ENCODE measurements around the gene GALNT10.

Gene GALNT10

DNA sequence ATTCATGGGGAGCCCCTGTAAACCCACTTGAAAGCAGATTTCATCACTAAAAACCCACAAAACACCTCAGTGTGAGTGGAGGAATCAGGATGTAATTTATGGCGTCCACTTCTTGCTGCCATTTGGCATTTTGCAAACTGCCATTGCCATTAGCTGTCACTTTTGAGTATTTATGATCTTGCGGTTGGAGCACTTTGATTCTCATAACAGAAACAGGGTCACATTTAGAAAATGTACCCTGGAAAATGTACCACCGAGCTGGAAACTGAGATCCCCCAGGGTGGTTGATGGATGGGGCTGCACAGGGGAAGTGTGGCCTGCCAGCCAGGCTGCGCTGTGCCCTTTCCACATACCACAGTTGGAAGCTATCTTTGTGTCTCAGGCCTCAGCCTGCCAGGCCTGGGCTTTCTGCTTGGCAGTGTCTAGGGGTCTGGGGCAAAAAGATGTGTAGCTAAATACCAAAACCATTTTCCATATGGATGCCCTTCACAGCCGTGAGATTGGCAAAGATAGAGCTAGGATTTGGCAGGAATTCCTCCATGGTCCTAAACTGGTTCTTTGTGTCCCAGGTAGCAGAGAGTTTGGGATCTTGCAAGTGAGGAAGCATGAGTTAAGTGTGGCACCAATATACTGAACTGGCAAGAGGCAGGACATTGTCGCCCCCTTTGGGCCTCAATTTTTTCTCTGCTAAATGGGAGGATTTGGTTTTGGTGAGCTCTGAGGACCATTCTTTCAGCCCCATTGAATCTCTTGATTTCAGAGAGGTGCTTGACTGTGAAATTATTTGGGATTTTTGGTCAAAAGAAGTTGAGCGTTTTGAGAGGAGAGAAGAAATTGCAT lies 46.2 kb downstream of the GALNT10 start:
- DNase-seq (ENCODE audit: low read depth), result no peak

DNA sequence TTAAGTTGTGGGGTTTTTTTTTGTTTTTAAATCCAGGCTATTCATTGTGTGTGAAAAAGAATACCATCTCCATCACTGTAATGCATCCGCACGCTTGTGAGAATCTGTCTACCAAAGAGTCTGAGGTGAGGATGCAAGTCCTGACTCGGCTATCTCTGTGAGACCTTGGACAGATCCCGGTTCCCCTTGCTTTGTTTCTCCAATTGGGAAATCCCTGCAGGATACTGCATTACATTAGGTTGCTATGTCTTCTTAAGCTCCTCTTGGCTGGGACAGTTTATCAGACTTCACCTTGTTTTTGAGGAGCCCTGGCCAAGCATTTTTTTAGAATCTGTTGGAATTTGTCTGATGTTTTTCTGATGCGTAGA lies 46.8 kb downstream of the GALNT10 start:
- DNase-seq (ENCODE audit: low read depth), result no peak

DNA sequence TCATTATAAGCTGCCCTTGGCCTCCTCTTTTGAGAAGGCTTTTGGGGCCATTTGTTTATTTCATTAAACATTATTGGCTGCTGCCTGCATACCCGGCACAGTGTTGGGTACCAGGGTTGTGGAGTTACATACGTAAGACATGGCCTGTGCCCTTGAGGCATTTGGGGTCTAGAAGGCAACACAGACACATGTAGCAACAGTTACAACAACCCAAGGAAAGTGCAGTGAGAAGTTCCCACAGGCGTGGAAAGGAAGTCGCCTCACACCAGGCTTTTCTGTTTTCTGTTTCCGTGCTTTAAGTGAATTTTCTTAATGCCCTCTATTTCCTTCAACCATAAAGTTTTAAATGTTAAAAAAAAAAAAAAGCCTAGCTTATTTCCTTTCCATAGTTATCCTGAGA lies 47.4 kb downstream of the GALNT10 start:
- DNase-seq (ENCODE audit: low read depth), result no peak

DNA sequence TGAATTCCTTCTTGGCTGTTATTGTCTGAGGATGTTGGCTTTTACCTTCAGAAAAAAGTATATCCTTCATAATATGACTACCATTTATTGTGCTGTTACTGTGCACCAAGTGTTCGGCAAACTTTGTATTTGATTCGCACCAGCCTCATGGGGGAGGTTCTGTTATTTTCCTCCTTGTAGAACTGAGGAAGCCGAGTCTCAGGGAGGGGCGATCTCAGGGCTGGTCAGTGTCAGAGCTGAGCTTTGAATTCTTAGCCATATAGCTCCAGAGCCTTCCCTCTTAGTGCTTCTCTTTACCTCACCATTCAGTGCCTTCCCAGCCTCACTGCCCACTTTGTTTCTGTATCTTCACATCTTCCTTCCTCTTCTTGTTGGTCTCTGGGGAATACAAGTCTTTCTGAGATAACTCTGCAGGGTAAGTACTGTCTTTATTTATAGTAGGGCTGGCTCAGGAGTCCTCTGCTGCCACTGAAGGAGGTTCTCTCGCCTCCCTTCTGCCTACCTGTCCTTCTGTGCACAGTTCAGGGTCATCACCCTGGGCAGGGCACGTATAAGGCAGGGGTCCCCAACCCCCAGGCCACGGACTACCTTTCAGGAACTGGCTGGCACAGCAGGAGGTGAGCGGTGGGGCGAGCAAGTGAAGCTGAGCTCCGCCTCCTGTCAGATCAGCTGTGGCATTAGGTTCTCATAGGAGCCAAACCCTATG lies 48.4 kb downstream of the GALNT10 start:
- no peak for DNase-seq (ENCODE audit: low read depth)

DNA sequence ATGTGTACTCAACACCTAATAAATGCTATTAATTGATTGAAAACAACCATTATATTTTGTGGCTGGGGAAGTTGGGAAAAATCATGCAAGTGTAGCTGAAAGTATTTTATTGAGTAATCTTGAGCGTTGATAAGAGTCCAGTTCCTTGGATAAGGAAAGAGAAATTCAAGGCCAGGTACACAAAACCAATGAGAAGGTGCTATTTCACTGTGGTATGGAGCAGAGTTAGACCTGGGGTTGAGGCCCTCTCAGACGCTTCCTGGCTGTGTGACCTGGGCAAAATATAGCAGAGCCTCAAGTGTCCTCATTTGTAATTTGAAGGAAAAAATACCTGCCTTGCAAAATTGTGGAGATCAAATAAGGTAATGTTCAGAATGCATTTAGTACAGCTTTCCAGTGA lies 50.1 kb downstream of the GALNT10 start:
- no peak for DNase-seq (ENCODE audit: low read depth)

DNA sequence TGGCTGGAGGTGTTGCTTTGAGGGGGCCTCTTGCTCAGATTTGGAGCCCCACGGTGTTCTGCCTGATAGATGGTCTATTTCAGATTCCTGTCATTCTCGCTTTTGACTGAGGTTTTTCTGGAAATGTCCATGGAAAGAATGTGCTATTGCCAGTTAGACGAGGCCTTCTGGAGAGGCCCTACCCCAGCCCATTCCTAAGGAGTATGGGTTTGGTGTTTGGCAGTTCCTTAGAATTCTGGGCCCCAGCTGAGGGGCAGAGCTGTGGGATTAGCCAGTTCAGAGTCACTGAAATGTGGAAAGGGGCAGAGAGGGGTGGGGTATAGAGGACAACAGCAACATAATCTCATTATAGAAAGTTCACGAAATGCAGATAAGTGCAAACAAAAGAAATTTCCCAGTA lies 50.5 kb downstream of the GALNT10 start:
- no peak for DNase-seq (ENCODE audit: low read depth)

DNA sequence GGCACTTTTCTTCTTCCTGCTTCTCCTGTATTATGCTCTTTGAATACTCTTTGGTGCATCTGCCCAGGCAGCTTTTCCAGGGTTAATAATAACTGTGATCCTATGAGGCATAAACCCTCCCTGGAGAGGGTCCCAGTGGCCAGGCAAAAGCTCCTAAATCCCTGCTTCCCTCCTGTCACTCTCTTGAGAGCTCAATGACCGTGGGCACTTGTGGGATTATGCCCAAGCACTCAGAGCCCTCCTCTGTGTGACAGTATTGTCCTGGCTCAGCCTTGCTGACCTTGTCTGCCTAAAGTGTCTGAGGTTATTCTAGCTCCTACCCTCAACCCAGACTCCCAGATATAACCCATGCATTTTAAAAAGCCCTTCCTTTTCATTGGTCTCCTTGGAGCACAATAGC lies 51.9 kb downstream of the GALNT10 start:
- no peak for DNase-seq (ENCODE audit: low read depth)

DNA sequence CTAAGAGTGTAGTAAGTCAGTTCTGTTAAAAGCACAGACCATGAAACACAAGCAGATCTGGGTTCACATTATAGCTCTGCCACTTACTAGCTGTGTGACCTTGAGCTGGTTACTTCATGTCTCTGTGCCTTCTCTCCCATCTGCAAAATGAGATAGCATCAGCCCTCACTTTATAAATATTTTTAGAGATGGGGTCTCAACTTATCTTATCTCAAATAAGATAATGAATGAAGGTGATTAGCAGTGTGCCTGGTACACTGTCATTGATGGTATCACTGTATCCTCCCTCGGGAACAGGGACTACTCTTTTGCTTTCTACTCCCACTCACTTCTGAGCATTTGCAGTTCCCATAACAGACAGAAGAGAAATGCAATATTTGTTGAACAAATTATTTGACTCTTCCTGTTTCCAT lies 52.4 kb downstream of the GALNT10 start:
- no peak for DNase-seq (ENCODE audit: low read depth)

DNA sequence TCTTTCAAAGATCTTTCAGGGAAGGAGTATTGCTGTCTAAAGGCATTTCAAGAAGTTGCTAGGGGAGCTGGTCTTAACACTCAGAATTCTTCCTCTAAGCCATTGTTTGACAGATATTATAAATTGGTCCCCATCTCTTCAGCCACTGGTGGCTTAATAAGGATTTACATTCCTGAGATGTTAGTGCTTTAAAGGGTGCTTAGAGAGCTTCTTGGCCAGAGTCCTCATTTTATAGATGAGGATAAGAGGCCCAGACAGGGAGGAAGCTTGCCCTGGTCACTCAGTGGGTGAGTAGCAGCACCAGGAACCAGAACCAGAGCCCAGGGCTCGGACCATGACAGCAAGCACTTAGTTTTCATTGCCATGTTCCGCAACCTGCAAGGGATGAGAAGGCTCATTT lies 53.2 kb downstream of the GALNT10 start:
- no peak for DNase-seq (ENCODE audit: low read depth)

DNA sequence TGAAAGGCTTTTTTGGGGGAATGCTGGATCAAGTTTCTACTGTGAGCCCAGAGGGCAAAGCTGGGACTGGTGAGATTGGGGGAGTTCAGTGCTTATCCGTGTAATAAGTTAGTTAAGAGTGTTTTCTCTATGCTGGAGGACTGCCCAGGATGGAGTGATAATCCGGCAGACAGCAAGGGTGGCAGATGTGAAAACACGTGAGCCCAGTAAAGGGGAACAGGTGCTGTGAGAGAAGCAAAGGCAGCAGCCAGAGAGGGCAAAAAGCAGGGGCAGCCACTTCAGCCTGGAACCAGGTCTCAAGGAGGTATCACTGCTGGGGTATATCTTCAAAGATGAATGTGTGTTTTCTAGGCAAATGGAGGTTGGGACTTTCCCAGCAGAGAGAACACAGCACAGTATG lies 53.9 kb downstream of the GALNT10 start:
- no peak for DNase-seq (ENCODE audit: low read depth)

DNA sequence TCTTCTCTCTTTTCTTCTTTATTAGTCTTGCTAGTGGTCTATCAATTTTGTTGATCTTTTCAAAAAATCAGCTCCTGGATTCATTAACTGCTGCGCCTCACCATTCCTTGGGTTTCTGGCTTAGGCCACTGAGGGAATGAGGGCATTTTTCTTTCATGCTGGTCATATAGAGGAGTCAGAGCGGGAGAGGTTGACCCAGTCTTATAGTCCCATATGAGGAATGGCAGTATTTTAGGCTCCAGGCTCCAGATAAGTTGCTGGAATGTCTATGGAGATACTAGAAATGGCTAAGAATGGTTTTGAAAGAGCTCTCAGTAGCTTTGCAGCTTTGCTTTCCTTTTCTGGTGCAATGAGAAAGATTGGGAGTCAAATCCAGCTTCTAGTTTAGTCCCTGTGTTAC lies 58.2 kb downstream of the GALNT10 start:
- DNase-seq (ENCODE audit: low read depth), result no peak

DNA sequence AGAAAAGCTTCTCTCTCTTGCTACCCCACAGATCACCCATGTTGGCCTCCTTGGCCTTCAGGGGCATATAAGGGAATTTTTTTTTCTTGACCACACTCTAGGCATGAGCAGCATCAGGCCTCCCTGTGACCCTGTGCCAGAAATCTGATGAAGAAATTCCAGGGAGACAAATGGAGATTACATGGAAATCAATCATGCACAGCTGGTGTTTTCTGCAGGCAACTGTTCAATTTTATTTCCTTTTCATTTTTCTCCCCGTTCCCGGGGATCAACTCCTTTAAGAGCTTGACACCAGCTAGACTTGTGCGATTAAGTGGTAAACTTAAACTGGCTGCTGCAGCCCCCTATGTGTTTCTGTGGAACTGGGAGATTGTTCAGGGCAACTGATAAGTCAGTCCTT lies 59.3 kb downstream of the GALNT10 start:
- DNase-seq (ENCODE audit: low read depth), result no peak

DNA sequence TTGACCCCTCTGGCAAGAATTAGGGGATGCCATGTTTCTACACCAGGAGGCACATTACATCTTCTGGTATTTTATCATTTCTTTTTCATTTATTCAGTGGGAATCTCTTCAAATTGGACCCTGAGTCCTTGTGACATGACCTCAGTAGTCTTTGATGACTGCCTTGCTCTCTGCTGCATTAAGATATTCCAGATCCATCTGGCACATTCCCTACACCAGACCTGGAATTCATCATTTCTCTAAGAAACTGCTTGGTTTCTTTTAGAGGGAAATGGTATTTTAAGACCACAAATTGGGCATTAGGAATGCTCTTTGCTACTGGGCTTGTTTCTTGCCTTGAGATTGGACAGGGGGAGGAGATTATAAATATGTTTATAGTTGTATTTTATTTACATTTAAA lies 61.0 kb downstream of the GALNT10 start:
- DNase-seq (ENCODE audit: low read depth), result no peak

DNA sequence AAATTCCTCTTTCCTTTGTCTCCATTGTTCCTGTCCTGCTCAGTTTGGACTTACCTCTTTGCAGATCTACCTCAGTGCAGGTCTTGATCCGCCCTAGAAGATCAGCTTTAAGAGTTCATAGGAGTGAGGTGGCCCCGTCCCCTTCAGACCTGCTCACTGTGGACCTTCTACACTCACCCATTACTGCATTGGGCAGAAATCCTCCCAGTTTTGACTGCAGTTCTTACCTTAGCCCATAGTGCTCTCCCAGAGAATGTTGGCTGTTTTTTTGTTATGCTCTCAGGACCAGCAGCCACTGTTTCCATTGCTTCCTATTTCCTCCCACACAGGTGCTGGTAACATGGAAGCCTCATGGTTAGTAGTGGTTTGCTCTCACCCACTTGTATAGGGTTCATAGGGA lies 63.3 kb downstream of the GALNT10 start:
- DNase-seq (ENCODE audit: low read depth), result no peak

DNA sequence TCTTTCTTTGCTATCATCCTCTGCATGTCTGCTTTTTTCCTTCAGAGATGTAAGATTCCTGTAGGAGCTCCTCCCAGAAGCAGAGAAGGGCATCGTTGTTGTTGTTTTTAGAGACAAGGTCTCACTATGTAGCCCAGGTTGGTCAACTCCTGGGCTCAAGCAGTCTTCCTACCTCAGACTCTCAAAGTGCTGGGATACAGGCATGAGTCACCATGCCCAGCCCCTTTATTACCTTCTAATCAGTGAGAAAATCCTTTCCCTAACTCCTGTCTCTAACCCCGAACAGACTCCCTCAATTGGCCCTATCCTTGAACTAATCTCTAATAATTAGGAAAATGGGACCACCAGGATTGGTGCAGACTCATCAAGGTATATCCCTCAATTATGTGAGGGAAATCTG lies 64.4 kb downstream of the GALNT10 start:
- no peak for DNase-seq (ENCODE audit: low read depth)

DNA sequence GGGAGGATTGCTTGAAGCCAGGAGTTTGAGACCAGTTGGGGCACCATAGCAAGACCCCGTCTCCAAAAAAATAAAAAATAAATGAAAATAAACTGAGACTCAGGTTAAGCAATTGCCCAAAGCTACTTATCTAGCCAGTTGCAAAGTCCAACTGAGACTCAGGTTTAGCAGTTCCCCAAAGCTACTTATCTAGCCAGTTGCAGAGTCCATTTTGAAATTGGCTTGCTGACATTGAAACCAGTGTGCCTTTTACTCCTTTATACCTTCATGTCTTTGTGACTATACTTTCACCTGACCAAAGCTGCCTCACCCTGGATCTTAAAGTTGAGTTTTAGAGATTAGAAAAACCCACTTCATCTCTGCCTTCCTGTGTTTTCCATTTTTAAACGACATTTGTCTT lies 66.5 kb downstream of the GALNT10 start:
- no peak for DNase-seq (ENCODE audit: low read depth)

DNA sequence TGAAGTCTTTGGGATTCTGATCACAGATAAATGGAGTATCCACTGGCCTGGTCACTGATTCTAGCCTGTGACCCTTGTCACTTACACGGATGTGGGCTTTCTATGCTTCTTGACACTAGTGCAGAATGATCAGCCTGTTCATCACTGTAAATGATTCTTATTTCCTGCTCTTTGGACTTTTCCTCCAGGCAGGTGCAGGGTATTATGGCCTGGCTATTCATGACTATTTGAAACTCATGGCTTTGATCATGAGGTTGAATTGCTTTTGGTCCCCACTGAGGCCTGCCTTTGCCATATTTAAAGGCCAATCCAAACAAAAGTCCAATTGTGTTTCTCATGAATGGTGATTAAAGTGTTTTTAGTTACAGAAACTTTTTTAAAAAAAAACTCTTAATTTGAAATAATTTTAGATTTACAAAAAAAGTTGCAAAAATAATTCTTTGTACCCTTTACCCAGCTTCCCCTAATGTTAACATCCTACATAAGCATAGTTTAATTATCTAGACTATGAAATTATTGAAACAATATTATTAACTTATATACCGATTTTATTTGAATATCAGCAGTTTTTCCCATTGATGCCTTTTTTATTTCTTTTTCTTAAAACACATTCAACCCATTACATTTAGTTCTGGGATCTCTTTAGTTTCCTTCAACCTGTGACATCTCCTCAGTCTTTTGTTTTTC lies 68.1 kb downstream of the GALNT10 start:
- DNase-seq (ENCODE audit: low read depth), result no peak

DNA sequence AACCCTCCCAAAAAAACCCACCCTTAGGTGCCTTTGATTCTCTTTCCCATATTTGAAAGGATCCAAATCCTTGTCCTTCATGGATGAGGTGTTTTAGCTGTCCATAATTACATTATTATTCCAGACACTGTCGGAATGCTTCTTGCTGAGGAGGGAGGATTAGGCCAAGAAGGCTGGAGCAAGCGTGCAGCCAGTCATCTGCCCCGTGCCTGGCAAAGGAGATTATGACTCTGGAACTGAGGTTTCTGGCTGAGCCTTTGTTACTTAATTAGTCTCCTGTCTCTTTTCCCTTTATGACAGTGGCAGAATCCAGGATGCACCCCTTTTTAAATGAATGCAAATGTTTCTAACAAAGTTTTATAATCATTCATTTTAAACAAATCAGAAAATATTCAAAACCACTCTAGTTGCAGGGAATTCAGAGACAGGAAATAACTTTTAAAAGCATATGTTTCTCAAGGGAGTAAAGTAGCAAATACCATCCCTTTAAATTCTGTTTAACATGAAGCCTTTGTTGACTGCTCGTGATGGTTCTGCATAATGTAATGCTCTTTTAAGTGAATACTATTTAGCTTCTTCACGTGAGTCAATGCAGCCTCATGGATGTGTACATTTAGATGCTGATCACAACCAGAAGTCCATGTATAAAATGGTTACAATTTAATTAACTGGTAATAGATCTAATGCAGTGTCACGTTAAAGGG lies 69.8 kb downstream of the GALNT10 start:
- no peak for DNase-seq (ENCODE audit: low read depth)

DNA sequence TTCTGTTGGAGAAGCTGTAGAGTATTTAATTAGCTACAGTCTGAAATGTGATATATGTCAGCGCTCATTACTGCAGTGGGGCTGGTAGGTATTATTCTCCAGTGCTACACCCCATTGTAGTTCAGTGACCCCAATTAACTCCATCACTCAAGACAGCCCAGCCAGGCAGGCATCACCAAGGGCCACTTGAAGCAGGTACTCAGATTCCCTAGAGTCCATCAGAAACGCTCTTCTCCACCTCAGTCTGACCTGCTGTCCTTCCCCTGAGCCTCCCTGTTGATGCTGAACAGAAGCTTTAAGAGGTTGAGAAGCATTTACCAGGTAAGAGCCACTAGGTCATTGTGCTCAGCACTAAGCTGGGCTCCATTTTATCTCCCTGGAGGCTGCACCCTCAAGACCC lies 71.8 kb downstream of the GALNT10 start:
- no peak for DNase-seq (ENCODE audit: low read depth)

DNA sequence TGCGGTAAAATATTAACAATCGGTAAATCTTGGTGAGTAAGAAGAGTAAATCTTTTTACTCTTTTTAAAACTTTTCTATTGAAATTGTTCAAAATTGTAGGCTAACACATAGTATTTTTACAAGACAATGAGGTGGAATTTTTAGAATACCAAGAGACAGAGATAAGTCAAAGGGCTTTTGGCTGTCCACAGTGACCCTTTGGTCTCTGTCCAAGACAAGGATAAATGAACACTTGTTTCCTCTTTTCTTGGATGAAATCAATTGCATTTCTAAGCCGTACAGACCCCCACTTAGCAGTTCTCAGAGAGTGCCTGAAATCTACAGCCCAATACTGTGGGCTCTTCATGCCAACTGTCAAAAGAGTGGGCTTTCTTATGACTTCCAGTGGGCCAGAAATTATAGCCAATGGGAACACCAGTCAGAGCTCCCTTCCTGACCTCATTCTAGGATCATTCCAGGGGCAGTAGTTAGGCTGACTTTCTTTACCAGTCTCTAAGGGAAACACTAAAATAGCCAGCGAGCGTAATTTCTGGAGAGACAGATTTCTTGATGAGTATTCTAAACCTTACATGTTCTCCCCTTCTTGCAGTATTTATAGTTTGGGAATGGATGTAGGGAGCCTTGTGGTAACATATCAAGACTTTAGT lies 74.1 kb downstream of the GALNT10 start:
- no peak for DNase-seq (ENCODE audit: low read depth)

DNA sequence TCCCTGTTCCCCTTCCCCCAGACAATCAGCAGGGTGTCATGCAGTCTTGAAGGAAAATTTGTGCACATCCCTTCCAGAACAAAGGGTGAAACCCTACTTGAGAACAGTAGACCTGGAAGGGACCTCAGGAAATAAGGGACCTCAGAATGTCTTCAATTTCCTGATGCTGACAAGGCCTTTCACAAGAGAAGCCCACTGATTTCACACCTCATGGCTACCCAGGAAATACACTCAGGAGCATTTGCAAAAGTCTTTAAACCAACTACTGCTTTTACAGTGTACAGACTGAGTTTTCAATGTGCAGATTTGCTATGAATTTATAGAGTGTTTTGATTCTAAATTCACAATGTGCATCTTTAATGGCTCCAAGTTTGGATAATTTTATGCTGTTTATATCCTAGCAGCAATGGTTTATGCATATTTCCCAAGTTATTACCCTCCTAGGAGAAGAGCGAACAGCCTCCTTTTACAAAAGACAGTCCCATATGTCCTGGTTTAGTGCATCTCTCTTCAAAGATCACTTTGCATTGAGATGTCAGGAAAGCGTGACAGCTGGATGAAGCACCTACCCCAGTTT lies 74.8 kb downstream of the GALNT10 start:
- DNase-seq (ENCODE audit: low read depth), result no peak

DNA sequence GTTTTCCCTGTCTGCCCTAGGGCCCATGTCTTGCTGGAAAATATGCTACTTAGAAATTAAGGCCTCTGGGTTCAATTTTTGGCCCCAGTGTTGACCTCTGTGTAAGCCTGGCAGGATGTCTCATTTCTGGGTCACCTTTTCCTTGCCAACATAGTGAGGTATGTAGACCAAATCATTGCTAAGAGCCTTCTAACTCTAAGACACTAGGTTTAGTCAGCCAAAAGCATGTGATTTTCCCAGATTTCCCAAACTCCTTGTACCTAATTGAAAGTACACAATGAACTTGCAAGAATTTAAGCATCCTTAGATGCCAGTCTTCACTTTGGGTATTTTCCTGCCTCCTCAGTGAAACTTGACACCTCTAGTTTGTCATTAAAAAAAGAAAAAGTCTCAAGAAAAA lies 77.0 kb downstream of the GALNT10 start:
- no peak for DNase-seq (ENCODE audit: low read depth)
